Measurements from ENCODE around the gene SAMD4A.
"Not testable (repeated sequence)": the region's sequence is repeated elsewhere in the genome, so short reads cannot be mapped to it uniquely, and the experiment has no call there.

SAMD4A gene

GRCh38 chr14:54789781-54790480 lies 223.0 kb downstream of the SAMD4A start:
- Histone ChIP-seq H3K36me3 (ENCODE audit: control insufficient read depth in 2 of 2, insufficient read depth in 2 of 2, low read length in 2 of 2) (peaks cover 46 to 56% of the 10 kb centered on the region in 2 donors), H3K27ac (ENCODE audit: low read length) (no peak overlapping the region), H3K4me1 (ENCODE audit: control insufficient read depth, insufficient read depth, low read length) (no peaks in the 10 kb centered on the region), H3K4me3 (ENCODE audit: low read length in 2 of 2) (no peak overlapping the region), H3K27me3 (ENCODE audit: control insufficient read depth in 1 of 2, insufficient read depth in 2 of 2, low read length in 2 of 2) (no peaks in the 10 kb centered on the region), H3K9ac (ENCODE audit: low read length in 2 of 2) (no peak overlapping the region), H3K9me3 (ENCODE audit: control insufficient read depth in 2 of 2, low read length in 2 of 2) (peaks cover 0 to 5% of the 10 kb centered on the region in 2 donors)

DNA sequence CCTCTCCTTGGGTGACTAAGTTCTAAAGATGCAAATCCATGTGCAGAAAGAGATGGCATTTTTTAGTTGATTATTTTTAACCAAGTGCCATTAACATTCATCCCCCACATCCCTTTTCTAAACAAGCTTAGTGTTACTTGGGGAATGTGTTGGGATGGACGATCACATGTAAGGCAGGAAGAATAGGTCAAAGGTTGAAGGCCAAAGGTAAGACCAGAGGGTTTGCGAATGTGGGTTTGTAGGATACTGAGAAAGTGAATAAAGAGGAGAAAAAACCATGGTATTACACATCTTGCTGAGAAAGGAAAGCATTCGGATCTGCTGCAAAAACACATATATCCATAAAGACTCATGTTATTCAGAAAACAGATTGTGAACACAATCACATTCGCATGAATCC lies 224.1 kb downstream of the SAMD4A start:
- Histone ChIP-seq H3K36me3 (ENCODE audit: control insufficient read depth in 2 of 2, insufficient read depth in 2 of 2, low read length in 2 of 2) (peaks cover 36 to 45% of the 10 kb centered on the region in 2 donors), H3K4me3 (ENCODE audit: low read length in 2 of 2) (no peak overlapping the region), H3K27ac (ENCODE audit: low read length) (no peak overlapping the region), H3K9ac (ENCODE audit: low read length in 2 of 2) (no peak overlapping the region), H3K4me1 (ENCODE audit: control insufficient read depth, insufficient read depth, low read length) (no peaks in the 10 kb centered on the region), H3K9me3 (ENCODE audit: control insufficient read depth in 2 of 2, low read length in 2 of 2) (peaks cover 0 to 7% of the 10 kb centered on the region in 2 donors), H3K27me3 (ENCODE audit: control insufficient read depth in 1 of 2, insufficient read depth in 2 of 2, low read length in 2 of 2) (no peaks in the 10 kb centered on the region)

GRCh38 chr14:54792288-54792687 lies 225.4 kb downstream of the SAMD4A start:
- Histone ChIP-seq H3K36me3 (ENCODE audit: control insufficient read depth in 2 of 2, insufficient read depth in 2 of 2, low read length in 2 of 2) (peaks cover 28 to 35% of the 10 kb centered on the region in 2 donors), H3K4me3 (ENCODE audit: low read length in 2 of 2) (no peak overlapping the region), H3K9me3 (ENCODE audit: control insufficient read depth in 2 of 2, low read length in 2 of 2) (peaks cover 0 to 7% of the 10 kb centered on the region in 2 donors), H3K4me1 (ENCODE audit: control insufficient read depth, insufficient read depth, low read length) (no peaks in the 10 kb centered on the region), H3K9ac (ENCODE audit: low read length in 2 of 2) (no peak overlapping the region), H3K27me3 (ENCODE audit: control insufficient read depth in 1 of 2, insufficient read depth in 2 of 2, low read length in 2 of 2) (no peaks in the 10 kb centered on the region), H3K27ac (ENCODE audit: low read length) (no peak overlapping the region)

DNA sequence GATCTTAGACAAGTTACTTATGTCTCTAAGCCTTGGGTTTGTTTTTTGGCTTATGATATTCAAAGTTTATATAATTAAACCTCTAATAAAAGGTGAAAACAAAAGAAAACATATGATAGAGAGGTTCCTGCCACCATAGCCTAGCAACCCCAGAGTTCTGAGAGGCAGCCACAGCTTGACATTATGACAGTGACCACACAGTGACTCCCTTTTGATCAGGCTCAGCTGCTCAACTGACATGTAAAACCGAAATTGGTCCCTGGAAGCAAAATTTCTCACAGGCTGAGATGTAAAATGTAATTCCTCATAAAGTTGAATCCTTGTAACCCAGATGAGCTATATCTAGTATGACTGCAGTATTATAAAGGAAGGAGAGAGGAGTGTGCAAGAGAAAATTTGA lies 227.2 kb downstream of the SAMD4A start:
- peaks cover 17 to 19% of the 10 kb centered on the region in 2 donors for H3K36me3 ChIP-seq (ENCODE audit: control insufficient read depth in 2 of 2, insufficient read depth in 2 of 2, low read length in 2 of 2)
- no peak overlapping the region for H3K27ac ChIP-seq (ENCODE audit: low read length)
- no peaks in the 10 kb centered on the region for H3K4me1 ChIP-seq (ENCODE audit: control insufficient read depth, insufficient read depth, low read length)
- H3K9me3 ChIP-seq (ENCODE audit: control insufficient read depth in 2 of 2, low read length in 2 of 2), result peaks cover 0 to 7% of the 10 kb centered on the region in 2 donors
- H3K27me3 ChIP-seq (ENCODE audit: control insufficient read depth in 1 of 2, insufficient read depth in 2 of 2, low read length in 2 of 2), result peaks cover 0 to 2% of the 10 kb centered on the region in 2 donors
- no peak overlapping the region for H3K9ac ChIP-seq (ENCODE audit: low read length in 2 of 2)
- no peak overlapping the region for H3K4me3 ChIP-seq (ENCODE audit: low read length in 2 of 2)

- Histone ChIP-seq H3K4me3 (ENCODE audit: low read length in 2 of 2) (no peak overlapping the region), H3K36me3 (ENCODE audit: control insufficient read depth in 2 of 2, insufficient read depth in 2 of 2, low read length in 2 of 2) (peaks cover 13% of the 10 kb centered on the region in 2 donors), H3K27me3 (ENCODE audit: control insufficient read depth in 1 of 2, insufficient read depth in 2 of 2, low read length in 2 of 2) (peaks cover 0 to 2% of the 10 kb centered on the region in 2 donors), H3K9ac (ENCODE audit: low read length in 2 of 2) (no peak overlapping the region), H3K9me3 (ENCODE audit: control insufficient read depth in 2 of 2, low read length in 2 of 2) (peaks cover 0 to 7% of the 10 kb centered on the region in 2 donors), H3K27ac (ENCODE audit: low read length) (no peak overlapping the region), H3K4me1 (ENCODE audit: control insufficient read depth, insufficient read depth, low read length) (no peaks in the 10 kb centered on the region)
These were observed 227.9 kb downstream of the SAMD4A start for GRCh38 chr14:54794796-54795195.

- Histone ChIP-seq H3K9ac (ENCODE audit: low read length in 2 of 2) (no peak overlapping the region), H3K36me3 (ENCODE audit: control insufficient read depth in 2 of 2, insufficient read depth in 2 of 2, low read length in 2 of 2) (no peaks in the 10 kb centered on the region), H3K9me3 (ENCODE audit: control insufficient read depth in 2 of 2, low read length in 2 of 2) (peaks cover 0 to 7% of the 10 kb centered on the region in 2 donors), H3K4me3 (ENCODE audit: low read length in 2 of 2) (no peak overlapping the region), H3K27ac (ENCODE audit: low read length) (no peak overlapping the region), H3K27me3 (ENCODE audit: control insufficient read depth in 1 of 2, insufficient read depth in 2 of 2, low read length in 2 of 2) (peaks cover 0 to 2% of the 10 kb centered on the region in 2 donors), H3K4me1 (ENCODE audit: control insufficient read depth, insufficient read depth, low read length) (no peaks in the 10 kb centered on the region)
These were observed 230.0 kb downstream of the SAMD4A start for GRCh38 chr14:54796961-54797360.

DNA sequence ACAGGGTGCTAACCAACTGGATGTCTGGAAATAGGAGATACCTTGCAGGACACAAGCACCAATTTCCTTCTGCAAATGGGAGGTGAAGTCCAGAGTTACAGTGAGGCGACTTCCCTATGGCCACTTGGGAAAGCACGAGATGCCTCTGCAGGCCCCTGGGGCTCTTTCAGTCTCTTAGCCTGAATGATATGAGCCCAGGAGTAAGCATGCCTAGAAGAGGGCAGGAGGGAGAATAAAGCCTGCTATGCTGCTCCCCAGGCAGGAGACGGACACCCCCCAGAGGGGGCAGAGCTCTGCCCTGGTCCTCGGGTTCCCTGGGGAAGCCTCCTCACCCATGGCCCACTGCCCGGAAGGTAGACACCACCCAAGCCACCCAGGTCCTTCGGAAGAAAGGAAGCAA lies 230.6 kb downstream of the SAMD4A start:
- H3K4me3 ChIP-seq (ENCODE audit: low read length in 2 of 2), result no peak overlapping the region
- no peaks in the 10 kb centered on the region for H3K4me1 ChIP-seq (ENCODE audit: control insufficient read depth, insufficient read depth, low read length)
- no peaks in the 10 kb centered on the region for H3K36me3 ChIP-seq (ENCODE audit: control insufficient read depth in 2 of 2, insufficient read depth in 2 of 2, low read length in 2 of 2)
- no peak overlapping the region for H3K9ac ChIP-seq (ENCODE audit: low read length in 2 of 2)
- peaks cover 0 to 2% of the 10 kb centered on the region in 2 donors for H3K27me3 ChIP-seq (ENCODE audit: control insufficient read depth in 1 of 2, insufficient read depth in 2 of 2, low read length in 2 of 2)
- H3K27ac ChIP-seq (ENCODE audit: low read length), result no peak overlapping the region
- peaks cover 0 to 7% of the 10 kb centered on the region in 2 donors for H3K9me3 ChIP-seq (ENCODE audit: control insufficient read depth in 2 of 2, low read length in 2 of 2)

DNA sequence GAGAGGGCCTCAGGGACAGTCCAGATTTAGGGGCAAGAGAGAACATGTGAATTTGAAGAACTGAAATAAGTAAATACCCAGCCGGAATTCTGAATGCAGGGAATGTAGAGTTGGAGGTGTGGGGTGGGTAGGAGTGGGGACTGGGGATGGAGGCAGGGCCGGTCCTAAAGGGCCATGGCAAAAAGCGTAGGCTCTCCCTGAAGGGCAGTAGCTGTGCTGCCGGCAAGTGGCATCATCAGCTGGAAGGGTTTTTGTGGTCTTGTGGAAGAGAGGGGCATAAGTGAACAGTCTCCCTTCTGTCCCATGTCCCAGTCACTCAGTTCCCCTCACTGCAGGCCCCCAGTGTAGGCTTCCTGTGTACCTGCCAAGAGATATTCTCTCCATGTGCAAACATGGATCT lies 231.1 kb downstream of the SAMD4A start:
- Histone ChIP-seq H3K4me1 (ENCODE audit: control insufficient read depth, insufficient read depth, low read length) (no peaks in the 10 kb centered on the region), H3K27ac (ENCODE audit: low read length) (no peak overlapping the region), H3K27me3 (ENCODE audit: control insufficient read depth in 1 of 2, insufficient read depth in 2 of 2, low read length in 2 of 2) (peaks cover 0 to 2% of the 10 kb centered on the region in 2 donors), H3K9ac (ENCODE audit: low read length in 2 of 2) (no peak overlapping the region), H3K9me3 (ENCODE audit: control insufficient read depth in 2 of 2, low read length in 2 of 2) (peaks cover 0 to 7% of the 10 kb centered on the region in 2 donors), H3K4me3 (ENCODE audit: low read length in 2 of 2) (no peak overlapping the region), H3K36me3 (ENCODE audit: control insufficient read depth in 2 of 2, insufficient read depth in 2 of 2, low read length in 2 of 2) (no peaks in the 10 kb centered on the region)

DNA sequence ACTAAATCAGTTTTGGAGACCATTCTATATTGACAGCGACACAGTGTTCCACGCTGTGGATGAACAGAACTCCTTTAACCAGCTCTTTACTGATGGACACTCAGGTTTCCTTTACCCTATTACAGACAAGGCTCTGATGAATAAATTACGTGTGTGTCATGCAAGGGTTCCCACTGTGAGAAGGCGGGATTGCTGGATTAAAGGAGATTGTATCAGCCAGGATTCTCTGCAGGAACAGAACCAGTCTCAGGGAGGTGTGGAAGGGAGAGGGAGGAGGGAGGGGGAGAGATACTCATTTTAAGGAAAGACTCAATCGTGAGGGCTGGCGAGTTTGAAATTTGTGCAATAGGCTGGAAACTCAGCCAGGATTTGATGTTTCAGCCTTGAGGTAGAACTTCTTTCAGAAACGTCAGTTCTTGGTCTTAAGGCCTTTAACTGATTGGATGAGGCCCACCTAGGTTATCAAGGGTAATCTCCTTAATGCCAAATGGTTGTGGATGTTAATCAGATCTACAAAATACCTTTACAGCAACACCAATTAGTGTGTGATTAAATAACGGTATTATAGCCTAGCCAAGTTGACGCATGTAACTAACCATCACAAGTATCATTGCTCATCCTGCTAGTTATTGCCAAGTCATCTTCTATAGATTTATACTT lies 231.7 kb downstream of the SAMD4A start:
- H3K27me3 ChIP-seq (ENCODE audit: control insufficient read depth in 1 of 2, insufficient read depth in 2 of 2, low read length in 2 of 2), result peaks cover 0 to 2% of the 10 kb centered on the region in 2 donors
- no peaks in the 10 kb centered on the region for H3K36me3 ChIP-seq (ENCODE audit: control insufficient read depth in 2 of 2, insufficient read depth in 2 of 2, low read length in 2 of 2)
- no peak overlapping the region for H3K4me3 ChIP-seq (ENCODE audit: low read length in 2 of 2)
- H3K4me1 ChIP-seq (ENCODE audit: control insufficient read depth, insufficient read depth, low read length), result no peaks in the 10 kb centered on the region
- no peak overlapping the region for H3K9ac ChIP-seq (ENCODE audit: low read length in 2 of 2)
- no peak overlapping the region for H3K27ac ChIP-seq (ENCODE audit: low read length)
- H3K9me3 ChIP-seq (ENCODE audit: control insufficient read depth in 2 of 2, low read length in 2 of 2), result peaks cover 0 to 7% of the 10 kb centered on the region in 2 donors

DNA sequence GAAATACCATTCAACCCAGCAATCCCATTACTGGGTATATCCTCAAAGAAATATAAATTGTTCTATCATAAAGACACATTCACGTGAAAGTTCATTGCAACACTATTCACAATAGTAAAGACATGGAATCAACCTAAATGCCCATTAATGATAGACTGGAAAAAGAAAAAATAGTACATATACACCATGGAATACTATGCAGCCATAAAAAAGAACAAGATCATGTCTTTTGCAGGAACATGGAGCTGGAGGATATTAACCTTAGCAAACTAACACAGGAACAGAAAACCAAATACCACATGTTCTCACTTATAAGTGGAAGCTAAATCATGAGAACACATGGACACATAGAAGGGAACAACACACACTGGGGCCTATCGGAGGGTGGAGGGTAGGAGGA lies 234.6 kb downstream of the SAMD4A start:
- H3K9me3 ChIP-seq (ENCODE audit: control insufficient read depth in 2 of 2, low read length in 2 of 2); H3K4me1 ChIP-seq (ENCODE audit: control insufficient read depth, insufficient read depth, low read length); H3K36me3 ChIP-seq (ENCODE audit: control insufficient read depth in 2 of 2, insufficient read depth in 2 of 2, low read length in 2 of 2); H3K27ac ChIP-seq (ENCODE audit: low read length); H3K27me3 ChIP-seq (ENCODE audit: control insufficient read depth in 1 of 2, insufficient read depth in 2 of 2, low read length in 2 of 2); H3K9ac ChIP-seq (ENCODE audit: low read length in 2 of 2); H3K4me3 ChIP-seq (ENCODE audit: low read length in 2 of 2): not testable (repeated sequence)

GRCh38 chr14:54803396-54803795 lies 236.5 kb downstream of the SAMD4A start:
- Histone ChIP-seq H3K4me3 (ENCODE audit: low read length in 2 of 2) (no peak overlapping the region), H3K9me3 (ENCODE audit: control insufficient read depth in 2 of 2, low read length in 2 of 2) (no peaks in the 10 kb centered on the region), H3K4me1 (ENCODE audit: control insufficient read depth, insufficient read depth, low read length) (peaks cover 4% of the 10 kb centered on the region), H3K27ac (ENCODE audit: low read length) (no peak overlapping the region), H3K36me3 (ENCODE audit: control insufficient read depth in 2 of 2, insufficient read depth in 2 of 2, low read length in 2 of 2) (no peaks in the 10 kb centered on the region), H3K27me3 (ENCODE audit: control insufficient read depth in 1 of 2, insufficient read depth in 2 of 2, low read length in 2 of 2) (no peaks in the 10 kb centered on the region), H3K9ac (ENCODE audit: low read length in 2 of 2) (no peak overlapping the region)
